ENCODE measurements around the gene PPP1R13L.

Gene PPP1R13L

GRCh38 chr19:45420356-45420755, 15.5 kb upstream of the PPP1R13L start:
- H3K9ac ChIP-seq (ENCODE audit: low read length): no peak overlapping the region
- H3K36me3 ChIP-seq (replicated peaks; ENCODE audit: insufficient read depth, low read length): no peaks in the 10 kb centered on the region

GRCh38 chr19:45419895-45420294, 15.0 kb upstream of the PPP1R13L start:
- Histone ChIP-seq H3K27me3 (replicated peaks; ENCODE audit: insufficient read depth, low read length) (no peaks in the 10 kb centered on the region), H3K27ac (ENCODE audit: low read length) (peak overlapping the region; percentile 65; the same call in 1 of the 2 replicates), H3F3A (ENCODE audit: insufficient read depth, low read length) (peaks cover 28% of the 10 kb centered on the region), H3K4me2 (ENCODE audit: low read depth, low read length) (peak overlapping the region; percentile 80; the same call in 1 of the 2 replicates), H2AFZ (ENCODE audit: low read length) (no peak overlapping the region), H4K20me1 (ENCODE audit: insufficient read depth, low read length) (no peaks in the 10 kb centered on the region), H3K9me2 (replicated peaks; ENCODE audit: insufficient read depth, low read length) (no peaks in the 10 kb centered on the region), H3K4me1 (ENCODE audit: low read length) (peaks cover 16% of the 10 kb centered on the region), H3K4me3 (ENCODE audit: low read length) (no peak overlapping the region), H3K9me3 (replicated peaks; ENCODE audit: insufficient read depth, low read length) (no peaks in the 10 kb centered on the region), H3K36me3 (replicated peaks; ENCODE audit: insufficient read depth, low read length) (no peaks in the 10 kb centered on the region), H3K9ac (ENCODE audit: low read length) (no peak overlapping the region), H3K79me2 (ENCODE audit: low read length) (peaks cover 16% of the 10 kb centered on the region)
- TF ChIP-seq EZH2 (optimal IDR thresholded peaks at IDR 0.05; ENCODE audit: low read depth, low read length): no peak
- TF ChIP-seq EZH2phosphoT487 (IDR thresholded peaks at IDR 0.05; ENCODE audit: low read length): no peak
- no peak for TF ChIP-seq CTCF (IDR thresholded peaks at IDR 0.05; ENCODE audit: low read length)
- DNase-seq: no peak

More at GRCh38 chr19:45420356-45420755, 15.5 kb upstream of the PPP1R13L start:
- Histone ChIP-seq H3K4me2 (ENCODE audit: low read depth, low read length) (no peak overlapping the region; the same call in 1 of the 2 replicates), H2AFZ (ENCODE audit: low read length) (no peak overlapping the region), H3K27me3 (replicated peaks; ENCODE audit: insufficient read depth, low read length) (no peaks in the 10 kb centered on the region), H4K20me1 (ENCODE audit: insufficient read depth, low read length) (no peaks in the 10 kb centered on the region), H3K27ac (ENCODE audit: low read length) (no peak overlapping the region), H3K9me2 (replicated peaks; ENCODE audit: insufficient read depth, low read length) (no peaks in the 10 kb centered on the region), H3K4me3 (ENCODE audit: low read length) (no peak overlapping the region), H3F3A (ENCODE audit: insufficient read depth, low read length) (peaks cover 33% of the 10 kb centered on the region), H3K4me1 (ENCODE audit: low read length) (peaks cover 16% of the 10 kb centered on the region), H3K79me2 (ENCODE audit: low read length) (peaks cover 16% of the 10 kb centered on the region), H3K9me3 (replicated peaks; ENCODE audit: insufficient read depth, low read length) (no peaks in the 10 kb centered on the region)
- no peak for DNase-seq
- no peak for TF ChIP-seq EZH2phosphoT487 (IDR thresholded peaks at IDR 0.05; ENCODE audit: low read length)

- Histone ChIP-seq H3K9ac (ENCODE audit: low read length) (peak overlapping the region; percentile 27; the same call in 1 of the 2 replicates), H3K27me3 (replicated peaks; ENCODE audit: insufficient read depth, low read length) (no peaks in the 10 kb centered on the region), H3K9me2 (replicated peaks; ENCODE audit: insufficient read depth, low read length) (no peaks in the 10 kb centered on the region), H2AFZ (ENCODE audit: low read length) (peak overlapping the region; percentile 52; the same call in 1 of the 2 replicates), H3K4me2 (ENCODE audit: low read depth, low read length) (peak overlapping the region; percentile 80), H3K4me1 (ENCODE audit: low read length) (peaks cover 16% of the 10 kb centered on the region), H4K20me1 (ENCODE audit: insufficient read depth, low read length) (no peaks in the 10 kb centered on the region), H3K79me2 (ENCODE audit: low read length) (peaks cover 16% of the 10 kb centered on the region), H3K27ac (ENCODE audit: low read length) (peak overlapping the region; percentile 65; the same call in 1 of the 2 replicates), H3K36me3 (replicated peaks; ENCODE audit: insufficient read depth, low read length) (no peaks in the 10 kb centered on the region), H3K9me3 (replicated peaks; ENCODE audit: insufficient read depth, low read length) (no peaks in the 10 kb centered on the region), H3K4me3 (ENCODE audit: low read length) (peak overlapping the region; percentile 44; the same call in 1 of the 2 replicates), H3F3A (ENCODE audit: insufficient read depth, low read length) (peaks cover 25% of the 10 kb centered on the region)
- DNase-seq: peak; percentile 75
- no peak for TF ChIP-seq CTCF (IDR thresholded peaks at IDR 0.05; ENCODE audit: low read length)
- no peak for TF ChIP-seq EZH2 (optimal IDR thresholded peaks at IDR 0.05; ENCODE audit: low read depth, low read length)
- TF ChIP-seq EZH2phosphoT487 (IDR thresholded peaks at IDR 0.05; ENCODE audit: low read length): no peak
Measured at GRCh38 chr19:45419396-45419795, 14.5 kb upstream of the PPP1R13L start.

- Histone ChIP-seq H3K4me1 (ENCODE audit: low read length) (peaks cover 16% of the 10 kb centered on the region), H2AFZ (ENCODE audit: low read length) (no peak overlapping the region), H3K4me2 (ENCODE audit: low read depth, low read length) (peak overlapping the region; percentile 80), H3K27me3 (replicated peaks; ENCODE audit: insufficient read depth, low read length) (no peaks in the 10 kb centered on the region), H3K9ac (ENCODE audit: low read length) (peak overlapping the region; percentile 27; the same call in 1 of the 2 replicates), H3K9me3 (replicated peaks; ENCODE audit: insufficient read depth, low read length) (no peaks in the 10 kb centered on the region), H3K4me3 (ENCODE audit: low read length) (peak overlapping the region; percentile 44; the same call in 1 of the 2 replicates), H3F3A (ENCODE audit: insufficient read depth, low read length) (peaks cover 19% of the 10 kb centered on the region), H4K20me1 (ENCODE audit: insufficient read depth, low read length) (no peaks in the 10 kb centered on the region), H3K36me3 (replicated peaks; ENCODE audit: insufficient read depth, low read length) (no peaks in the 10 kb centered on the region), H3K9me2 (replicated peaks; ENCODE audit: insufficient read depth, low read length) (no peaks in the 10 kb centered on the region), H3K27ac (ENCODE audit: low read length) (peak overlapping the region; percentile 65; the same call in 1 of the 2 replicates), H3K79me2 (ENCODE audit: low read length) (peaks cover 16% of the 10 kb centered on the region)
- DNase-seq: no peak
- no peak for TF ChIP-seq EZH2phosphoT487 (IDR thresholded peaks at IDR 0.05; ENCODE audit: low read length)
- no peak for TF ChIP-seq EZH2 (optimal IDR thresholded peaks at IDR 0.05; ENCODE audit: low read depth, low read length)
- no peak for TF ChIP-seq CTCF (IDR thresholded peaks at IDR 0.05; ENCODE audit: low read length)
Measured at GRCh38 chr19:45418802-45419201, 13.9 kb upstream of the PPP1R13L start.

Data from MM.1S (cell line).